Measurements from ENCODE around the gene FGD3.

Gene FGD3

GRCh38 chr9:92954886-92955285 lies 7.6 kb downstream of the FGD3 start:
- DNase-seq: no peak

GRCh38 chr9:92960561-92961290 lies 13.4 kb downstream of the FGD3 start:
- no peak for DNase-seq

- no peak for DNase-seq
Observed at GRCh38 chr9:92961627-92962302, 14.4 kb downstream of the FGD3 start.

- DNase-seq: no peak
Observed at GRCh38 chr9:92962303-92962649, 15.0 kb downstream of the FGD3 start.

- no peak for DNase-seq
Observed at GRCh38 chr9:92962846-92963245, 15.5 kb downstream of the FGD3 start.

GRCh38 chr9:92963831-92964606 lies 16.7 kb downstream of the FGD3 start:
- peak in 2 of 51 donors; percentile 5 to 15 for DNase-seq

- no peak for DNase-seq
Observed at GRCh38 chr9:92964607-92965060, 17.3 kb downstream of the FGD3 start.

GRCh38 chr9:92965061-92965758 lies 17.9 kb downstream of the FGD3 start:
- peak in 5 of 51 donors; percentile 13 to 25 (median 21) for DNase-seq

- no peak for DNase-seq
Observed at GRCh38 chr9:92965759-92966517, 18.6 kb downstream of the FGD3 start.

- no peak for DNase-seq
Observed at GRCh38 chr9:92966518-92966800, 19.1 kb downstream of the FGD3 start.

GRCh38 chr9:92968081-92968480 lies 20.8 kb downstream of the FGD3 start:
- DNase-seq: no peak

- no peak for DNase-seq
Observed at GRCh38 chr9:92969516-92970466, 22.5 kb downstream of the FGD3 start.

- peak in 5 of 51 donors; percentile 2 to 53 (median 20) for DNase-seq
Observed at GRCh38 chr9:92970467-92970923, 23.2 kb downstream of the FGD3 start.

- no peak for DNase-seq
Observed at GRCh38 chr9:92971121-92971520, 23.8 kb downstream of the FGD3 start.

- DNase-seq: no peak
Observed at GRCh38 chr9:92971776-92972175, 24.5 kb downstream of the FGD3 start.

GRCh38 chr9:92973700-92974099 lies 26.4 kb downstream of the FGD3 start:
- DNase-seq: no peak

GRCh38 chr9:92974161-92974661 lies 26.9 kb downstream of the FGD3 start:
- no peak for DNase-seq

GRCh38 chr9:92974761-92975755 lies 27.7 kb downstream of the FGD3 start:
- no peak for DNase-seq
